ENCODE data around the gene TELO2.

Gene TELO2

DNA sequence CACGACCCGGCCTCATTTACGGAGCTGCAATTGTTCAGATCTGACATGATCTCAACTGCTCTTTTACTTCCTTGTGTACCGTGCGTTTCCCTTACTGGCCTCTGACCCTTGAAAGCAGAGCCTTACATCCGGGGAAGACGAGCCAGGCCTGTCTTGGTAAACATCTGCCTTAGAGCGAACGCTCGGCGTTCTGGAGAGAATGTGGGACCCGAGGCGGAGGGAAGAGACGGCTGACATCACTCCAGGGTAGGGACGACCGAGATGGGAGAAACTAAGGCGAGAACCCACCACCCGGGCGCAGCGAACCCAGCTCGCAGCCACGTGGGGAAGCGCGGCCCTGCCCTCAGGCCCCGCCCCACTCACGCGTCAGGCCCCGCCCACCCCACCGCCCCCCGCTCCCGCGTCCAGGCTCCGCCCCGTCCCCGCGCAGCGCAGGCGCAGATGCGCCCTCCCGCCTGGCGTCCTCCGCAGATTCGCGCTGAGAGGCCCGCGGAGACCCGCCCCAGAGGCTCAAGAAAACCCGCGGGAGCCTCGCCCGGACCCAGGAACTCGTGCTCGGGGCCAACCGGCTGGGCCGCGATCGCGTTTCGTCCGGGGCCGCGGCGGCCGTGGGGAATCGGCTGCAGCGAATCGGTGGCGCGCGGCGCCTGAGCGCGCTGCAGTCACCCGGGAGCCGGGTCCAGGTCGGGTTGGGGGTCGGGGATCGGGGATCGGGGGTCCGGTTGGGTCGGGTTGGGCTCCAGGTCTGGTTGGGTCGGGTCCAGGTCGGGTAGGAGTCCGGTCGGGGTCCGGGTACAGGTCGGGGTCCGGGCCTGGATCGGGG is at the start of gene TELO2:
Gene TELO2 (plus strand): TSS at position 438 of the 823 bp plus-strand sequence. CDS start 922 bp downstream, outside the sequence.
- peak; percentile 85 for DNase-seq

DNA sequence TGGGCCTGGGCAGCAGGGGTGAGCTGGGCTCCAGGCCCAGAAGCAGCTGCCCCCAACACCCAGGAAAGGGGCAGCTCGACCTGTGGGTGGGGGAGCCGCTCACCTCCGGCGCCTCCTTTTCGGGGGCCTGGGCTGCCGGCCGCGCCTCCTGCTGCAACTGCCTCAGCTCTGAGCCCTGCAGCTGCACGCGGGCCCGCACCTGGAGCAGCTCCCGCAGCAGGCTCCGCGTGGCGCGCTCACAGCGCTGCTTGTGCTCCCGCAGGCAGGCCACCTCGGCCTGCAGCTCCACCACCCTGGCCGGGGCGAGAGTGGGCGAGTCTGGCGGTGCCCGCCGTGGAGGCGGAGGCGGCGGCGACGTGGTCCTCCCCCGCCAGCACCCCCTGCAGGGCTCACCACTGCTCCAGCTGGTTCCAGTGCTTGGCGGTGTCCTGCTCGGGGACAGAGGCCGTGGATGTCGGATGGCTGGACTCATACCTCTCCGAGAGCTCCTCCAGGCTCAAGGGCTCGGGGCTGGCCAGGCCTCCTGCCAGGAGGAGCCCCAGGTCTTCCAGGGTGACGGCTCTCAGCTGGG is 49.7 kb upstream of the TELO2 start:
- DNase-seq, result no peak

DNA sequence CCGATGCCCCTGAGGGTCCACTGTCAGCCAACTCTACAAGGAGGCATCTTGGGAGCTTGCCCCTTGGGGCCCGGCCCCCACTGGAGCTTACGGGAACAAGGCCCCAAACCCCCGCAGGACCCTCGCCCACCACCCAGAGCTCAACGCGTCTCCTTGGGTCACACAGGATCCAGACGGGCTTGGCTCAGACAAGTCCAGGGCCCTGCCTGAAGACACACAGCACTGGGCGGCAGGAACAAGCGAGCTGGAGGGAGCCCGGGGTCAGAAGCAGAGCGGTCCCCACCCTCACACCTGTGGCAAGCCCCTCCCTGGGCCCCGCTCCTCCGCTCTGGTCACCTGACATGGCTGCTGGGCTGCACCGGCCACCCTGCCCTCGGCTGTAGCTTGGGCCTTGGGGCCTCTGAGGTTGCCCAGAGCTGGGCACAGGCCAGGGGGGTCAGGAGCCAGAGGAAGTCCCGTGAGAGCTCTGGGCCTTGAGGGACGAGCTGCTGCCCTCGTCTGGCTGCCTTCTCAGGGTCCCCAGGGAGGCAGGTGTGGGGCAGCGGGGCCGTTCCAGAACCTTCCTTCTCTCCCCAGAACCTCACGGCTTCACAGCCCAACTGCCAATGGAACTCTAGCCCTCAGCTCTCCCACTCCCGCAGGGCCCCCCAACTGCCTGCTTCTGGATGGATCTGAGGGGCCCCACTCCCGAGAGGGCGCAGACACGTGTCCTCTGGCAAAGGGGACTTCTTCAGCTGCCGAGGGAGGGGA is 49.0 kb upstream of the TELO2 start, which contains the start of gene CCDC154:
Gene CCDC154 (minus strand): TSS at position 577 of the 750 bp plus-strand sequence. CDS start 234 bp downstream, at position 343.
- no peak for DNase-seq

DNA sequence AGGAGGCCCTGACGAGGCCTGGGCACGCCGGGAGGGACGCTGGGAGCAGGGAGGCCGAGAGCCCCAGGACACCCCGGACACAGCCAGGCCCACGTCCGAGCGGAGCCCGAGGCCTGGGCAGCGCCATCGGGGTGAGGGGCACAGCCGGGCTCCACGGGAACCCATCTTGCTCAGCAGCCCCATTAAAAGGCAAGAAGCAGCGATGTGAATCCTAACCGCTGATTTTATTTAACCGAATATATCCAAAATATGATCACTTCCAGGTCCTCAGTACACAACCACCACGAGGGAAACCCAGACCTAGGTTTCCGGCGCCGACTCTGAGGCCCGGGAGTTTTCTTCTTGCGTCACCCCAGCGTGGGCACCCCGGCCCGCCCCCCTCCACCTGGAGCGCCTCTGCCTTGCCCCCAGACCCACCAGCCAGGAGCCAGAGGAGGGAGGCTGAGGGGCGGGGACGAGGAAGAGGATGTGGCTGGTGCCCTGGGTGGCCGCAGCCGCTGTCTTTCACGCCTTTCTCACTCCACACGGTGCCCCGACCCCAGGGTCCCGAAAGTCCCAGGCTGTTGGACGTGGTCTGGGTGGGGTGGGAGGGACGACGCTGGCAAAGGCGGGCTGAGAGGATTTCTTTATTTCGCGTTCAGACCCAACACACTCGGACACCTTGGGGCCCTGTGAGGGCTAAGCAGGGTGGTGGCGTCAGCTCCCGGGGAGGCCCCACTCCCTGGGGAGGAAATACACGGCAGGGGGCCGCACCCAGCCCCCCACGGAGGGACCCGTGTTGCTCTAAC is 48.2 kb upstream of the TELO2 start:
- DNase-seq, result no peak

DNA sequence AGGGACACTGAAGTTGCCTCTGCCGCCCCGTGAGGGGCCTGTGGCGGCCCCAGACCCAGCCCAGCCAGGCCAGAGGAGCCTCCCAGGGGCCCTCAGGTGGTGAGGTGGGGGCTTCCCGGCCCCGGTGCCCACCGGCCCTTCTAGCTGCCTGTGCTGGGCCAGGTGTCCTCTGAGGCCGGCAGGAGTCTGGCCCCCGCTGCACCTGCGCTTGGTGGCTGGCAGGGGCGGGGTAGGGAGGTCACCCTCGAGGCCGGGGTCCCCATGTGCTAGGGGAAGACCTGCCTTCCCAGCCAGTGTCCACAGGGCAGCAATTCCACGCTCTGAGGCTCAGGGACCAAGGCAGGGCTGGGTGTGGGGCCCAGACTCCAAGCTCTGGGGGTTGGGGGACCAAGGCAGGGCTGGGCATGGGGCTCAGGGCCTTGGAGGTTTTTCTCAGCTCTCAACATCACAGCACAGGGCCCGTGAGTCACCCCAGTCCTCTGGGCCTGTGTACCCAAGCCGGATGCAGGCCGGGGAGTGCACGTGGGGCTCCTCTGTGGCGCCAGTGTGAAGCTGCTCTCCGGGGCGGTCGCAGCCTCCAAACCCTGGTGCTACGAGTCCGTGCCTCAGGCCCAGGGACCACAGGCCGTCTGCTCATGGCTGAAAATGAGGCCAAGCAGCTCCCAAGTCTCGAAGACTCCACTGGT is 47.5 kb upstream of the TELO2 start:
- DNase-seq, result no peak

DNA sequence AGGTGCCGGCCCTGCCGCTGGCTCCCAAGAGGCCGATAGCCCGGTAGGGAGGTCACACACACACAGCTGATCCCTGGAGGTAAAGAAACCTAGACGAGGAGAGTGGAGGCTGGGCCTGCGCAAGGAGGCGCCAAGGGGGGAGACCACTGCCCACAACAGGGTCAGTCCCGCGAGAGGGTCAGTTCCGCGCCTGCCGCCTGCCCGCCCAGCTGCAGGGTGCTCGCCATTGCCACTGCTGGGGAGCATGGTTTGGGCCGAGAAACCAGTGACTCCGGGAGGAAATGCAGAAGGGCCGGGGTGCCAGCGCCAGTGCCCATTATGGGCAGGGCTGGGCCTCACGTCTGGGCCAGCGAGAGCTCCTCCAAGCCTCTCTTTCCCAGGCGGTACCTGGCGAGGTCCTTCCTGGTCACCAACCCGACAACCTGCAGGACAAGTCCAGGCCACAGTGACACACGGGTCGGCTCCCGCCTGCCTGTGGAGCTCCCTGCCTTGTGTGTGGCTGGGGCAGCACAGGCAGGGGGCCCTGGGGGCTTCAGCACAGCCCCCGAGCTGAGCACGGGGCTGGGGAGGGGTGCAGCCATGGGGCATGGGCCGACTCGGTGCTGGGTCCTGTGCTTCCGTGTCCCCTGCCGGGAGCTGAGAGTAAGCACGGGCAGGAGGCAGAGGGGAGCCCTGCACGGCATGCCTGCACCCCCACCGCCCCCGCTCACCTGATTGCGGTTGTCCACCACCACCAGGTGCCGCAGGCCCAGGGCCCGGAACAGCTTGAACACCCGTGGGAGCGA is 46.7 kb upstream of the TELO2 start:
- no peak for DNase-seq

DNA sequence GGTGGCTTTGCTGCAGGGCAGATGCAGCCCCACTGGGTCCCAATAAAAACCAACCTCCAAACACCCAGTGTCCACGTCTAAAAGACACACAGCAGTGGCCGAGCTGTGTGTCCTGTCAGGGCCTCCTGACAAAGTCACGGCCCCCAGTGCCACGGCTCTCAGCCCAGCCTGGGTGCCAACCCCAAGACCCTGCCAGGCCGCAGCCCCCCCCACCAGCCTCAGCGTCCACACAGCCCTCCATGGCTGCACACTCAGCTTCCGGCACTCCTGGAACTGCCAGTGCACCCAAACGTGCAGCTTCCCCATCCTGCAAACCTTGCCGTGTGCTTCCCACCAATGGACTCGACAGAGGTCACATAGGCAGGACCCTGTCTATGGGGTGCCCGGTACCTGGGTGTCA is 45.2 kb upstream of the TELO2 start:
- no peak for DNase-seq

DNA sequence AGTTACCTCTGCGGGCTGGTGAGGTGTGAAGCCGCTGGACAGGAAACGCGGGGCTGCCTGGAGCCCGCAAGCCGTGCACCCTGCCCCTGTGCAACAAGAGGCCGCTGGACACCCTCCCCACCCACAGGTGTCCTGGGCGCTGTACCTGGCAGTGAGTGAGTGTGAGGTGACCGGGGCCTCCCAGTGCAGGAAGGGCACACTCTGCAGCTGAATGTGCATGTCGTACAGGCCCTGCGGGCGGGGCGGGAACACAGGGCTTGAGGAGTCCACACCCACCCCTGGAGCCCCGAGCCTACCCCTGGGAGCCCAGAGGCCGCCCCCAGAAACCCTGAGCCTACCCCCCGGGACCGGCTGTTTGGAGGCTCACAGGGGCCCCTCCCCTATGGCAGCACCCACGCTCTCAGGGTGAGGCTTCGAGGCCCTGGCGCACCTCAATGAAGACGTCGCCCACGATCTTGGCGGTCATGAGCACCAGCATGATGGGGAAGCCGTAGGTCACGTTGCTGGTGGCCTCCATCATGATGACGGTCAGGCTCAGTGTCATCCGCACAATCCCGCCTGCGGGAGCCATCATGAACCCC is 44.5 kb upstream of the TELO2 start:
- DNase-seq, result no peak

DNA sequence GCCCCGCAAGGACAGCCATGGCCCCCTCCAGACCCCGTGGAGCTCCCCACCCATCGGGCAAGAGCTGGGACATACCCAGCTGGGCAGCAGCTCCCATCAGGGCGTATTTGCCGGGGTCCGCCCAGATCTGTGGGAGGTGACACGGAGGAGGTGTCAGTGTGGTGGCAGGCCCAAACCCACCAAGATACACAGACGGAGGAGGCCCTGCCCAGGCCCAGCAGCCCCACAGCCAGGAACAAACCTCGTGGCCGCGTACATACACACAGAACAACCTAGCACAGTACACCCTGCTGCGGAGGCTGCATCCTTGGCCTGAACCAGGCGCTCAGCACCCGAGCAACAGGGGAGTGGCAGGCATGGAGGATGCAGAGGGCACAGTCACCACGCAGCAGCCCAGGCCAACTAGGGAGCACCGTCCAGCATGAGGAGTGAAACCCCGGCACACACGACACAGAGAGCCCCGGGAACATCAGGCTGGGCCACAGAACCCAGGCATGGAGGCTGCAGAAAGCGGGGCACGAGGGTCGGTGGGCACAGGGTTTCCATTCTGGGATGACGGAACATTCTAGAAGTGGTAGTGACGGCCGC is 43.9 kb upstream of the TELO2 start:
- no peak for DNase-seq

DNA sequence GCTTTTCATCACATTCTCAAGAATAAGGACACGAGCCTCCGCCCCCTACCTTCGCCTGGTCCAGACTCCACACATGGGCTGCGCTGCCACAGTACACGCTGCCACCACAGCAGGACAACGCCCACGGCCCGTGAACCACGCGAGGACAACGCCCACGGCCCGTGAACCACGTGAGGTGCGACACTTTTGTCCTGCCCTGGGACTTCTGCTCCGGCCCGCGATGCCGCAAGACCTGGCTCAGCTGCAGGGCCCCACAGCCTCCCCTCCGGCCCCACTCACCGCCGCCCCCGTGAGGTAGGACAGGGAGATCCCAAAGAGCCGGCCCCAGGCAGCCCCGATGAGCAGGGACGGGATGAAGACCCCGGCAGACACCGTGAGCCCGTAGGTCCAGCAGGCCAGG is 42.9 kb upstream of the TELO2 start:
- no peak for DNase-seq

DNA sequence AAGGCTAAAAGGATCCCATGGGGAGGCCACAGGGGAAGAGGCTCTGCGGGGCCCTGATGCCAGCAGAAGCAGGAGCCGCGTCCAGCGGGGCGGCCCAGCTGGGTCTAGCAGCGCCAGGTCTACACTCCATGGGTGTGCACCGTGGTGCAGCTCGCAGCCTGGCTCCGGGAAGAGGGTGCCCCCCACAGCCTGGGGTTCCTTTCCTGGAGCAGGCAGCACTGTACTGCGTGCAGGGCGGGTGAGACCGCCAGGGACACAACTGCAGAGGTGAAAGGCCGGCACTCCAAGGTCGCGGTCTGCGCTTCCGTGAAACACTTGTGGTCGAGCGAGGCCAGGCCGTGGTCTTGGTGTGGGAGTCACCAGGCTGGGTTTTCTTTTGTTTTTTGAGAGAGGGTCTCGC is 42.3 kb upstream of the TELO2 start:
- no peak for DNase-seq

DNA sequence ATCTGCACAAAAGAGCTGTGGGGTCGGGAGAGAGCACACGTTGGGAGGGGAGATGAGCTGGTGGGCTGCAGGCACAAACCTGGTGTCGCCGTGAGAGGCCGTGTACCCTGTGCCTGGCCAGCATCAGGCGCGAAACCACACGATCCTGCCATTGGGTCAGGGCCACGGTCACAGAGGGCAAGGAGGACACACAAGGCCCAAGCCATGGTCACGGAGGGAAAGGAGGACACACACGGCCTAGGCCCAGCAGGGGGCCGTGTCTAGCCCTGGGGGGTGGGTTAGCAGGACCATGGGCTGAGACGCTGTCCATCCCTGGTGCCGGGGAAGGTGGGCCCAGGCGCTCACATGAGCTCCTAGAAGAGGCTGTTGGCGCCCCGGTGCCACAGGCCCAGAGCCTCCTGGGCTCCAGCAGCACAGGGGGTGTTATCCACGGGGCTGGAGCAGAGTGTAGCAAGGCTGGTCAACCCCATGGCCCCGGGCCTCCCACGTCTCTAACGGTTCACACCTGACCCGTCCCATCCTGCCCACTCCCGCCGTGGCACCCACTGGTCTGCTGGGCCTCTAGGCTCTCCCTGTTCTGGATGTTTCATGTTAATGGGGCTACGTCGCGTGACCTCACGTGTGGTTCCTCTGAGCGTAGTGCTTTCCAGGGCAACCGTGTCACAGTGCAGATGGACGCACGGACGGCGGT is 41.3 kb upstream of the TELO2 start:
- no peak for DNase-seq

DNA sequence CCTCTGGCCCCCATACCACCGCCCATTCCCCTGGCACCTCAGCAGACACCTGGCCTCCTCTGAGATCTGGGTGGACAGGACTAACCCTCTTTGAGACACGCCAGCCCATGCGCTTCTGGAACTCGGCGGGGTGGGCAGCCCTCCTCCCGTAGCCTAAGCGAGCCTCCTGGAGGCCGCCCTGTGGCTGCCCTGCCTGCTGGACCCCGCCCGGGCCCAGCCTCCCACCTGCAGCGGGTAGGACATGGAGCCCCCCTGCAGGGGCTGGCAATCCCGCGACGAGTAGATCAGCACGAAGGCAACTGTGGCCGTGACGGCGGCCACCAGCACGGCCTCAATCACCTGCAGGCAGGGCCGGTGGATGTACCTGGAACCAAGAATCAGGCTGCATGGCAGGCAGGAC is 40.6 kb upstream of the TELO2 start:
- no peak for DNase-seq

DNA sequence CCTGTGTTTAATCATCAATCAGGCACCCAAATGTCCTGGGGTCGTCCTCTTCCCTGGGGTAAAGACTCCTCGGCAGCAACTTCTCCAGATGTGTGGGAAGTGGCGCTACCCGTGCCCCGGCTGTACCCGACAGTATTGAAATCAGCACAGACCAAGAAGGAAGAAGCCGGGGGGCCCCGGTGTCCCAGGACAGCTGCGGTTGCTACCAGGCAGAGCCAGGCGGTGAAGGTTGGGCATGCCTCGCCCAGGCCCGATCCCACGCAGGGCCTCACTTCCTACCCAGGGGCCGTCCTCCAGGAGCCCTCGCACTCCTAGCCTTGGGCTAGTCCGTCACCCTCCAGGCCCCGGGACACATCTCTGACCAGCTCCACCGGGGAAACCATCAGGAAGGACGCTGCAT is 39.8 kb upstream of the TELO2 start:
- no peak for DNase-seq

DNA sequence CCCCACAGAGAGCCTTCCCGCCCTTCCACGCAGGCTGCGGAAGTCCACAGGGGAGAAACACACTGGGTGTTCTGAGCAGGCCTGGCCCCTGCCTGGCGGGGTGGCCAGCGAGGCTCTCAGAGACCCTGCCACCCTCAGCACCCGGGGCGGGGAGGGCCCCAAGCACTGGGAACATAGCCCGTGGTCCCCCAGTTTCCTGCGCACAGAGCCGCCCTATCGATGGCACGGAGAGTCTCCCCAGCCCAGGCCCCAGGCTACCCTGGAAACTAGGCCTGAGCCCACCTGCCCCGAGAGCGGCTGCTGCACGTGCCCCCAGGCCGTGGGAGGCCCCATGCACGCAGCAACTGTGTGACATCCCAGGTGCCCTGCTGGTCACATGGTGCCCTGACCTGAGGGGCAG is 38.6 kb upstream of the TELO2 start:
- no peak for DNase-seq

DNA sequence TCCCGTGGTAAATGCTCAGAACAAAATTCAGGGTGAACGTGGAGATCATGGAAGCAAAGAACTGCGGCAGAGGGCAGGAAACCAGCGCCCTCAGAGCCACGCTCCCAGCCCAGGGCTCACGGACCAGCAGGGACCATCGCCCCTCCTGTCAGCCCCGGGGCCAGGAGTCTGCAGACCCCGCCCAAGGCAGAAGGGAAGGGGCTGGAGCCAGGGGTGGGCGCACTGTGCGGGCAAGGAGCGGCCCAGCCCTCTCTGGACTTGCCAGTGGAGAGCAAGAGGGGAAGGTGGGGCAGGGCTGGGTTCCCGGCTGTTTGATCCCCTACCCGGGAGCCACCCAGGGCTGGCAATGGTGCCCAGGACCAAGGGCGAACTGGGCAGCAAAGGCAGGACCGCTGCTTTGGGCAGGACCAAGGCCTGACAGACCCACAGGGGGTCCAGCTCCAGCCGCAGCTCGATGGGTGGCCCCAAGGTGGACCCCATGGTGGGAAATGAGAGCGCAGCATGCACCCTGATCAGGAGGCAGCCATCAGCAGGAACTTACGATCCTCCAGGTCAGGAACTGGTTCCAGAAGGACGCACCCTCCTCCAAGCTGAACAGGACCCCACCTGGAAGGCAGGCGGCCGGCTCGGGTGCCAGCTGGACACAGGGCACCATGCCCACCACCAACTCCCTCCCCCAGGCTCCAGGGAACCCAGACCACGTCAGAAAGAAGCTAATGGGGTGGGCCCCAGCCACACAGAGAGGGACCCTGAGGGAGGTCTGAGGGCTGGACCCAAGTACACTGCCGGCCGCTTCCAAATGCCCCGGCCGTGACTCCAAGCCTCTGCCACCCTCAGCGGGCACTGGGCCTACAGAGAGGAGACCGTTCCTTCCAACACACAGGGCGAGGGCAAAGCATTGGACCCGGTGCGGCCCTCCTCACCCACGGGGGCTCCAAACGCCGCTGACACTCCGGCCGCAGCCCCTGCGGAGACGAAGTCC is 37.7 kb upstream of the TELO2 start:
- no peak for DNase-seq

DNA sequence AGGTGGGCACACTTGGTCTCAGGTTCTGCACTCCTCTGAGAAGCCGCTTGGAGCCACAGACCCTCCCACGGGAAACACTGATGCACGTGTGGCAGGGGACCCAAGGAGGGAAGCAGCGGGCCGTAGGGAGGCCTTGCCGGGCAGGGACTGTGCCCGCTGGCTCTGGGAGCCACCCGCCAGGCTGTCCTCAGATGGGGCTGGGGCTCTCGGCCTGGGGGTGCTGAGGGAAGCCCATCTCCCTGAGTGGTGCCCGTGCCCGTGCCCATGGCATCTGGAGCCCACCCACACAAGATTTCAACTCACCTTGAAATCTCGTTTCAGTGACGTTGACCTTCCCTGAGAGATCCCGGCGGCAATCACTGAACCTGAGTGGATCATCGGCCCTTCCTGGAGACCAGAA is 36.2 kb upstream of the TELO2 start:
- DNase-seq, result no peak

DNA sequence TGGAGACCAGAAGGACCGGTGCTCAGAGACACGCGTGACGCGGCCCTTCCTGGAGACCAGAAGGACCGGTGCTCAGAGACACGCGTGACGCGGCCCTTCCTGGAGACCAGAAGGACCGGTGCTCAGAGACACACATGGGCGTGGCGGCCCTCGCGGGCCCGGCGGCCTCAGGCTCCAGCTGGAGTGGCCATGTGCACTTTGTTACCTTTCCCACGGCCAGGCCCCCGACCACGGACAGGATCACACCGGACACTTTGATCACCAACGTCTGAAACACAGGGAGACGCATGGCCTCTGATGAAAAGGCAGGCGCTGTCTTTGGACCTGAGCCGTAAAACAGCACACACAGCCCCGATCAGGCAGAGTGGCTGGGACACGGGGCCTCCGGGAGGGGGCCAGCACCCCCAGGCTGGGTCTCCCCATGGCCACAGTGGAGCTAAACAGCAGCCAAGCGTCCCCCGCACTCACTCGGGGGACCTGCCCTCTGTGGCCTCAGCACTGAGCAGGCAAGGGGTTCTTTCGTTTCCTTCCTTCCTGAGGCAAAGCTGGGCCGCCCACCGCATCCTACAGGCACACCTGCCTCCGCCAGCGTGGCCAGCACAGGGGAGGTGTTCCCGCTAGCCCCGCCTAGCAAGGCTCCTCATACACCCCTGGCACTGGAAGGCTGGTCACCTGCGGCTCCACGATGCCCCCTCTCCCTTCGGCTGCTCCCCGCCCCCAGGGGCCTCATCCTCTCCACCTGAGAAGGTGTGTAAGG is 35.5 kb upstream of the TELO2 start:
- no peak for DNase-seq
